Measurements from ENCODE around the gene PKD2L1.
"Not testable (repeated sequence)": the region's sequence is repeated elsewhere in the genome, so short reads cannot be mapped to it uniquely, and the experiment has no call there.

DNA sequence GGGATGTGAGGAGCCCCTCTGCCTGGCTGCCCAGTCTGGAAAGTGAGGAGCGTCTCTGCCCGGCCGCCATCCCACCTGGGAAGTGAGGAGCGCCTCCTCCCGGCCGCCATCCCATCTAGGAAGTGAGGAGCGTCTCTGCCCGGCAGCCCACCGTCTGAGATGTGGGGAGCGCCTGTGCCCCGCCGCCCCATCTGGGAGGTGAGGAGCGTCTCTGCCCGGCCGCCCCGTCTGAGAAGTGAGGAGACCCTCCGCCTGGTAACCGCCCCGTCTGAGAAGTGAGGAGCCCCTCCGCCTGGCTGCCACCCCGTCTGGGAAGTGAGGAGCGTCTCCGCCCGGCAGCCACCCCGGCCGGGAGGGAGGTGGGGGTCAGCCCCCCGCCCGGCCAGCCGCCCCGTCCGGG, 53.1 kb downstream of the PKD2L1 start:
- TF ChIP-seq, protein P1, sequence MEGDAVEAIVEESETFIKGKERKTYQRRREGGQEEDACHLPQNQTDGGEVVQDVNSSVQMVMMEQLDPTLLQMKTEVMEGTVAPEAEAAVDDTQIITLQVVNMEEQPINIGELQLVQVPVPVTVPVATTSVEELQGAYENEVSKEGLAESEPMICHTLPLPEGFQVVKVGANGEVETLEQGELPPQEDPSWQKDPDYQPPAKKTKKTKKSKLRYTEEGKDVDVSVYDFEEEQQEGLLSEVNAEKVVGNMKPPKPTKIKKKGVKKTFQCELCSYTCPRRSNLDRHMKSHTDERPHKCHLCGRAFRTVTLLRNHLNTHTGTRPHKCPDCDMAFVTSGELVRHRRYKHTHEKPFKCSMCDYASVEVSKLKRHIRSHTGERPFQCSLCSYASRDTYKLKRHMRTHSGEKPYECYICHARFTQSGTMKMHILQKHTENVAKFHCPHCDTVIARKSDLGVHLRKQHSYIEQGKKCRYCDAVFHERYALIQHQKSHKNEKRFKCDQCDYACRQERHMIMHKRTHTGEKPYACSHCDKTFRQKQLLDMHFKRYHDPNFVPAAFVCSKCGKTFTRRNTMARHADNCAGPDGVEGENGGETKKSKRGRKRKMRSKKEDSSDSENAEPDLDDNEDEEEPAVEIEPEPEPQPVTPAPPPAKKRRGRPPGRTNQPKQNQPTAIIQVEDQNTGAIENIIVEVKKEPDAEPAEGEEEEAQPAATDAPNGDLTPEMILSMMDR (conservative IDR thresholded peaks at IDR 0.05; ENCODE audit: low read length), result not testable (repeated sequence)
- not testable (repeated sequence) for TF ChIP-seq EZH2phosphoT487 (IDR thresholded peaks at IDR 0.05; ENCODE audit: borderline replicate concordance, low read depth, low read length)
